Stimulated activated CD8-positive, alpha-beta memory T cell treated with anti-CD3 and anti-CD28 coated beads, Interleukin-15, amount 100 ng/mL, for 48 hours (primary cell): ENCODE measurements around the gene FAM50A.
"Not testable (repeated sequence)": the region's sequence is repeated elsewhere in the genome, so short reads cannot be mapped to it uniquely, and the experiment has no call there.

Source experiments
- DNase-seq, 2 donors: peaks; one replicate each; pipeline ENCODE4 v3.0.0-alpha.2; 2020; ENCODE audit warnings: low read depth in 2 of 2

Gene FAM50A

DNA sequence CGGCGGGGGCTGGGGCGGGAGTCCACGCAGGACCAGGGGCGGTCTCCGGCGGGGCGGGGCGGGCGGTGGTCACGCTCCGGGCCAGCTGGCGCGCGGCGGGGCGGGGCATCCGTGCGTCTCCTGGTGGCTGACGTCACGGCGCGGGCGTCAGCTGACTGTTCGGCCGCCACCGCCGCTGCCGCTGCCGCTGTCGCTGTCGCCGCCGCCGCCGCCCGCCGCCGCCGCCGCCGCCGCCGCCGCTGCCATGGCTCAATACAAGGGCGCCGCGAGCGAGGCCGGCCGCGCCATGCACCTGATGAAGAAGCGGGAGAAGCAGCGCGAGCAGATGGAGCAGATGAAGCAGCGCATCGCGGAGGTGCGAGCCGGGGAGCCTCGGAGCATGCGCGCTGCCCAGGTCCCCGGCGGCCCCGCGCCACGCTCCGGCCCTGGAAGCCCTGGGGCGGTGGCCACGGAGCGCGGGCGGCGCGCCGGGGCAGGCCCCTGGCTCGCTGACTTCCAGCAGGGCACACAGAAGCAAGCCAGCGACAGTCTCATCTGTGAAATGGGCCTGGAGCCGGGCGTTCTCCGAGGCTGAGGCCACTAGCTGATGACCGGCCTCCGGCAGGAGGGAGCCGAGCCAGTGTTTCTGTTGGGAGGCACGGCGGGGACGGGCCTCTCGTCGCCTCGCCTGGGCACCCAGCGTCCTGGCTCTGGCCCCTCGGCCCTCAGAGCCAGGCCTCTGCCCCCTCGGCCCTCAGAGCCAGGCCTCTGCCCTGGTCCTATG, at the start of gene FAM50A:
TSS of gene FAM50A (plus strand) at position 150 of the 763 bp plus-strand sequence. CDS start at position 245, 95 bp downstream.
- peak; percentile 56 to 66 for DNase-seq

DNA sequence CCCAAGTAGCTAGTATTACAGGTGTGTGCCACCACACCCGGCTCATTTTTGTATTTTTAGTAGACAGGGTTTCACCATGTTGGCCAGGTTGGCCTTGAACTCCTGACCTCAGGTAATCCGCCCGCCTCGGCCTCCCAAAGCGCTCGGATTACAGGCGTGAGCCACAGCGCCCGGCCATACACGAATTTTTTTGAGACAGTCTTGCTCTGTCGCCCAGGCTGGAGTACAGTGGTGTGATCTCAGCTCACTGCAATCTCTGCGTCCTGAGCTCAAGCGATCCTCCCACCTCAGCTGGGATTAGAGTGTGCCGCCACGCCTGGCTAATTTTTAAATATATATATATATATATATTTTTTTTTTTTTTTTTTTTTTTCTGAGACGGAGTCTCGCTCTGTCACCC, 47.6 kb upstream of the FAM50A start:
- DNase-seq: not testable (repeated sequence)

DNA sequence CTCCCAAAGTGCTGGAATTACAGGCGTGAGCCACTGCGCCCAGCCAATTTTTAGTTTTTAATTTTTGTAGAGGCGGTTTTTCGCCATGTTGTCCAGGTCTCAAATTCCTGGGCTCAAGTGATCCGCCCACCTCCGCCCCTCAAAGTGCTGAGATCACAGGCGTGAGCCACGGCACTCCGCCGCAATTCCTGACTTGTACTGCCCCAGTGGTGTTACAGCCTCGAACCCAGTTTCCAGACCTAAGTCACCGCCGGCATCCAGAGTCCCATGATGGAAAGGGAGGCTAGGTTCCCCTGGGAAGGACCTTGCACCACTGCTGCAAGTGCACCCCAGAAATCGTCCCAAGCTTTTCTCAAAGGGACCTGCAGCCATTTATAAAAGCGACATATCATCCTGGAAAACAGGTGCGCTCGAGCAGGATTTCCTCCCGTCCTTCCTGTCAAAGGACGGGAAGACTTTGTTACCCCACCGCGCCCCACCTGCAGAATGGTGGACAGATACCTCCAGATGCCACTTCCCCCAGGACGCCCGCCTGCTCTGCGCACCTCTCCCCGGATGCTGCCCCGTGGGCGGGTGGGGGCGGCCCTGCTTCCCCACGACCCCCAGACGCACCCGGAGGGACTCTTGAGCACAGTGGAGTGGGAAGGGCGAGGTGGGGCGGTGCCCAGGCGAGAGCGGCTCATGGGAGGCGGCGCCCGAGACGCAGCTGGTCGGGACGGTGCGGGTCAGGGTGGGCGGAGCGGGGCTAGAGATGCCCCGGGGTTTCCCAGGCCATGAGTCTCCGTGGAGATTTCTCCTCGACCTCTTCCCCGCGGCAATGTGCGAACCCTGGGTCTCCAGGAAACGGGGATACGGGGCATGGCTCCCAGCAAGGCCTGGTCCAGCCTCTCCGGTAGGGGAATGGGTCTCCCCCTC, 46.7 kb upstream of the FAM50A start:
- peak; percentile 54 to 56 for DNase-seq

GRCh38 chrX:154397888-154398667, 45.9 kb upstream of the FAM50A start, which contains the start of gene RPL10:
RPL10 (plus strand) TSS chrX:154398377; CDS start chrX:154398520, 143 bp downstream.
- DNase-seq: peak; percentile 84 to 91

- peak; percentile 64 to 66 for DNase-seq
Measured at GRCh38 chrX:154398668-154399526, 45.0 kb upstream of the FAM50A start.

DNA sequence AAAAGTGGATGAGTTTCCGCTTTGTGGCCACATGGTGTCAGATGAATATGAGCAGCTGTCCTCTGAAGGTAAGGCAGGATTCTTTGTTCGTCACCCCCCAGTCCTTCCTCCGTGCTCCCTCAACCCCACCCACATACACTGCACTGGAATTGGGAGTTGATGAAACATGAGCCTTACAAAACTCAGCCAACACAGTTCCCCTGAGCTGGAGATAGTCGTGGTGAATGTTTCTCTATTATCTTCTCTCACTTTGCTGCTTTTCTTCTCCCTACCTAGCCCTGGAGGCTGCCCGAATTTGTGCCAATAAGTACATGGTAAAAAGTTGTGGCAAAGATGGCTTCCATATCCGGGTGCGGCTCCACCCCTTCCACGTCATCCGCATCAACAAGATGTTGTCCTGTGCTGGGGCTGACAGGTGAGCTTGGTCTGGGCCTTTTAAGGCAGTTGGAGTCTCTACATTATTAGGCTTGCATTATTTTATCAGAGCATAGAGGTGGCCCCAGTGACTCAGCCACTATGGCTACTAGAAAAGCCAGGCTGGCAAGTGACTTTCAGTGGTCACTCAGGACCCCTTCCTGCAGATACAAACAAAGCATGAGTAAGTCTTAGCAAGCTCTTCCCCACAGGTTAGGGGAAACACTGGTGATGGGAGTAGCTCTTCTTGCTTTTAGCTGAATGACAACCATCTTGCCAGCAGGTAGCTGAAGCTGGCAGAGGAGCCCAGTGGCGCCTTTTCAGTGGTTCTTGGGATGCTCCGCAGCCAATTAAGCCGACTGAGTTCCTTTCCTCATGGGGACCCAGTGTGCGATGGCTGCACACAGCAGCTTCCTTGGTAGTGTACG, 44.2 kb upstream of the FAM50A start:
- DNase-seq: no peak

DNA sequence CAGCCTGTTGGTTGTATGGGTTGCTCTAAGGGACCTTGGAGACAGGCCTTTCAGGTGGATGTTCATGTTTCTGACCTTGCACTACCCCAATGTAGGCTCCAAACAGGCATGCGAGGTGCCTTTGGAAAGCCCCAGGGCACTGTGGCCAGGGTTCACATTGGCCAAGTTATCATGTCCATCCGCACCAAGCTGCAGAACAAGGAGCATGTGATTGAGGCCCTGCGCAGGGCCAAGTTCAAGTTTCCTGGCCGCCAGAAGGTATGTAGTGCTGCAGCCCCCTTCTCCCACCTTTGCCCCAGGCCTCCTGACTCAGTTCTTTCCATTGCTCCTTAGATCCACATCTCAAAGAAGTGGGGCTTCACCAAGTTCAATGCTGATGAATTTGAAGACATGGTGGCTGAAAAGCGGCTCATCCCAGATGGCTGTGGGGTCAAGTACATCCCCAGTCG, 43.5 kb upstream of the FAM50A start:
- DNase-seq: not testable (repeated sequence)

DNA sequence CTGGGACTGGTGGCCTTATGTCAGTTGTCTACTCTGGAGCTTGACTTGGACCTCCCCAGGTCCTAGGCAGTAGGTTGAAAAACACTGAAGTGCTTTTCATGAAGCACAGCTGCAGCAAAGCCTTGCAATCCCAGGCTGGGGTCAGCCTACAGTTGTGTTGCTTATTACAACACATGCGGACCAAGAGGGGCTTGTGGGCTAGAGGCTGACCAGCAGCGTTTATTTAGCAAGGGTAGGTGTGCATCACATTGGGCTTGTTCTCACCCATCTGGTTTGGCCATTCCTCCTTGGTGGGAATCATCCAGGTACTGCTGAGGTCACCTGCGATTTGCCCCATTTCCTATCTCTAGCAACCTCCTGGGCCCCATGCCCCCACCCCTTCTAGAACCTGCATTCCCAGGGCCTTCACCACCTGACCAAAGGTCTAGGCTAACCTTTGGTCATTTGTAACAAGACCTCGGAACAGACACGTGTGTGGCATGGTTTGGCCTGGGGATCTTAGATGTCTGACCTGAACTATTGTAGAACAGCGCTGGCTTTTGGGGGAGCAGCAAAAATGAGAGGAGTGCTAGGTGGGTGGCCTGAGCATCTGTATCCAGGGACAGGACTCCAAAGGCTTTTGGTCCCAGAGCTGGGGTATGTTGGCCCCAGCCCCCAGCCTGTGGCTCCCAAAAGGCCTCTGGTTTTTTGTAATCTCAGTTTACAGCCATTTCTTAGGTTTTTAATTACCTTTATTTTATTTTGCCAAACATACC, 42.7 kb upstream of the FAM50A start:
- no peak for DNase-seq

- no peak for DNase-seq
Measured at GRCh38 chrX:154401918-154402621, 41.9 kb upstream of the FAM50A start.

DNA sequence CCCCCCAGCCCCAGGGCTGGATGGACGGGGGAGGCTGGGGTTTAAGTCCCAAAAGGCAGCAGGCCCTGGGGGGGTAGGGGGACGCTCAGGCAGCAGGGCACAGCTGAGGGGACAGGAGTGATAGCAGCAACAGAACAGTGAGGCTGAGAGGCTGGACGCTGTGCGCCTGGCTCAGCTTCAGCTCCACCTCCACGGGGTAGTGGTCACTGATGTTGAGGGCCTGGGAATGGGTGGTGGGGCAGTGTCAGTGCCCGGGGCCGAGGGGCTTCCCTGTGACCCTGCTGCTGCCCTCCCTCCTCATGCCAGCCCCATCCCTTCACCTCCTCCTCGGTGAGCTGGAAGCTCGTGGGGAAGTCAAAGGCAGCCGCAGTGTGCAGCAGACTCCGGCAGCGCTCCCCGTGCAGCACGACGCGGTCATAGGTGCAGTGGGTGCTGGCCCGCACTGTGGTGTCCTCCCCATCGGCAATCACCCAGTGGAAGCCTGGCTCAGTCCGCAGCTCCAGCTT, 41.3 kb upstream of the FAM50A start:
- no peak for DNase-seq

DNA sequence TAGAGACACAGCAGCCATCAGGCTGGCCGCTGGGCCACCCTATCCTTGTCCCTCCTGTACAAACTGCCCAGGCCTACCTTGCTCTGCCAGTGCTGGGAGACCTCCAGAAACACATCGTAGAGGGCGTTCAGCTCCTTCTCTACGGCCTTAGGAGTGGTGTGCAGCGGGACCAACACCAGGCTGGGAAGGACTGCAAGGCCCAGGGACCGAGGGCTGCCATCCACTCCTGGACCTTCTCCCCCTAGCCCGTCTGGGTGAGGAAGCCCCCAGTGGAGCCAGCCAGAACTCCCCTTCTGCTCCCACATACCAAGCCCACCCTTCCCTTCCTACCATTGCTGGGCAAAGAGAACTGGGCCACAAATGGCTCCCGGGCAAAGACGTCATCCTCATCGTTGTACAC, 40.7 kb upstream of the FAM50A start:
- DNase-seq: no peak

- DNase-seq: no peak
Measured at GRCh38 chrX:154403858-154404257, 40.1 kb upstream of the FAM50A start.

DNA sequence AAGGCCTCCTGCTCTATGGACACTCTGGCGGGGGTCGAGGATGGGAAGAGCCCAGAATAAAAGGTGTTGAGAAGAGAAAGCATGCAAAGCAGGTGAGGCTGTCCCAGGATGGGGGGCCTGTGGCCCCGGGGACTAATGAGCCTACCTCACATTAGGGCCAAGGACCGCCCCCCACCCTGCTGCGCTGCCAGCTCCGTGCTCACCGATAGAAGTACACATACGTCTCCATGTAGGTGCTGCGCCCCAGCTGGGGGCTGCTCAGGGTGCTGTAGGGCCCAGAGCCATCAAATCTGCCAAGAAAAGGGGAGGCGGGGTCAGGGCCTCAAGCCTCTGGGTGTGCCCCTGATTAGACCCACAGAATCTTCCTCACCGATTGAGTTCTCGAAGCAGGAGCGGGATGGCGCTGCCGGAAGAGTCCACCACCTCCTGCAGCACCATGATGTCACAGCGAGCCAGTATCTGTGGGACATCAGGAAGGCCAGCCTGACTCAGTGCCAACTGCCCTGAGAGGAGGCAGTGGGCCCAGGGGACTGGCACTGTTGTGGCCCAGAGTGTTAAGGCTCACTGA, 39.2 kb upstream of the FAM50A start:
- no peak for DNase-seq

GRCh38 chrX:154408659-154409221, 35.2 kb upstream of the FAM50A start:
- no peak for DNase-seq

DNA sequence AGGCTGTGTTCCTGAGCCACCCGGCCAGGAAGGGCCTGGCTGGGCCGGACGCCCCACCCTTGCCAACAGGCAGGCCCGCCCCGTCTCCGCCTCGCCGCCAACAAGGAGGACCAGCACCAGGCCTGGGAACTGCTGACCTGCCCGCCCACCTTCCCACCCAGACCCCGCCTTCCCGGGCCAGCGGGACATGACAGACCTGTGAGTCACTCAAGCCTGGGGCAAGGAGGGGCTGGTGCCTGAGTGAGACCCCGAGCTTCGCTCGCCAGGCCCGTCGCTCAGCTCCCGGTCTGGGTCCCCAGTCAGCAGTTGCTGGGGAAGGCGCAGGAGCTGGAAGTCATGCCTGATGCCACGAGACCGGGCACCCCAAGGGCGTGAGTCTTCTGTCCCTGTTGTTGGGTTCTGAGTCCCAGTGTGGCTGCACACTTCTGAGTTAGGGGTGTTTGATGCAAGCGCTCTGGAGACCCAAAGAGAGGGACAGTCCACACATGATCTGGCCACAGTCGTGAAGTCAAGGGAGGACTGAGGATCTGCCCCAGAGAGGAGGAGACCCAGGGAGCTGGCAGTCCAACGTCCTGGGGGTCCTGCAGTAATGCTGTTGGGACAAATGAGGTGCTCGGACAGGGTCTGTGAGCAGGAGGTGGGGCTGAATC, 34.6 kb upstream of the FAM50A start, which contains the start of gene DNASE1L1:
TSS of gene DNASE1L1 (minus strand) at position 33 of the 650 bp plus-strand sequence. CDS start 3,686 bp downstream, outside the sequence.
- no peak for DNase-seq

DNA sequence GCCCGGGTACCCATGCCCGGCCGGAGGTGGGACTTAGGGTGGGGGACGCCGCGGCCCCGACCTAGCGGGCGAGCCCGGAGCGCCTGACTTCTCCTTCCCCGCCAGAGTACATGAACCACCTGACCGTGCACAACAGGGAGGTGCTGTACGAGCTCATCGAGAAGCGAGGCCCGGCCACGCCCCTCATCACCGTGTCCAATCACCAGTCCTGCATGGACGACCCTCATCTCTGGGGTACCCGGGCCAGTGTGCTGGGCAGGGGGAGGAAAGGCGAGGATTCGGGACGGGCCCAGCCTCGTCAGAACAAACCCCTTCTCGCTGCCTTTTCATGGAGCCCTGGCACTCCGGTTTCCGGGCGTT, 32.0 kb upstream of the FAM50A start:
- peak in 1 of 2 donors; percentile 57 for DNase-seq

DNA sequence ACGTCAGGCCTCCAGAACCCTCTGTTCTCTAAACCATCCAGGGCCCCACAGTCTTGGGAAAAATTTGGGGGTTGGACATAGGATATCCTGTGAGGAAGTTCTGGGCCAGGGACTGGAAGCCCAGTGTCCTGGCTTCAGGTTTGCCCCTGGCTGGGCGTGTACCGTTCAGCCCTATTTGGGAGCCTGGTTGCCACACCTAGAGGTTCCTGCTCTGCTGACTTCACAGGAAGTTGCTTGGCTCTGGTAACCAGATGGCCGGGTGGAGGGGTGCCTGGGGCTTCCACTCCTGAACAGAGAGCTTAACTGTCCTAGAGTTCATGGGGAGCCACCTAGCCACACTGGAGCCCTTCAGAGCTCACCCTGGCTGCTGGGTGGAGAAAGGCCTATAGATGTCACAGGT, 31.5 kb upstream of the FAM50A start:
- DNase-seq: no peak
